CD4-positive, CD25-positive, alpha-beta regulatory T cell (primary cell): ENCODE results near the gene XPOT. TPM values are rescaled to one million over a fixed set of nuclear protein-coding genes. Genes with fewer than 3 reads are reported as not detected.

Source experiments
- ATAC-seq, 2 donors: fragments of 150-1000 bp; cut with Tn5 transposase; one replicate each; pipeline ENCODE4 v1.10.0; 2021; ENCODE audit warnings: low read depth in 2 of 2, moderate number of reproducible peaks in 2 of 2, moderate library complexity in 1 of 2
- DNase-seq, 3 donors: peaks; one replicate each; pipeline versions ENCODE4 v3.0.0 to v3.0.0-alpha.2; 2012 to 2022; ENCODE audit warnings: mixed read lengths in 1 of 3
- H3K27ac ChIP-seq: one replicate; pipeline ENCODE4 v1.7.0; 2013; ENCODE audit warnings: mild to moderate bottlenecking, low read length; ENCODE audit not compliant: insufficient read depth, poor library complexity, severe bottlenecking
- H3K27me3 ChIP-seq: one replicate; pipeline ENCODE4 v1.7.0; 2013; ENCODE audit warnings: low read length; ENCODE audit not compliant: control insufficient read depth, insufficient read depth
- H3K36me3 ChIP-seq: one replicate; pipeline ENCODE4 v1.7.0; 2013; ENCODE audit warnings: mild to moderate bottlenecking, low read length, moderate library complexity; ENCODE audit not compliant: control insufficient read depth, insufficient read depth
- H3K4me1 ChIP-seq: 2 replicates; pipeline ENCODE4 v1.7.0; 2013; ENCODE audit warnings: mild to moderate bottlenecking, low read length; ENCODE audit not compliant: insufficient read depth, control insufficient read depth, poor library complexity, severe bottlenecking
- H3K4me3 ChIP-seq: one replicate; pipeline ENCODE4 v1.7.0; 2013; ENCODE audit warnings: low read depth, mild to moderate bottlenecking, low read length, moderate library complexity
- H3K9me3 ChIP-seq, 2 experiments: 1 replicate in 1 of 2; 2 replicates in 1 of 2; pipeline ENCODE4 v1.7.0; 2013; ENCODE audit warnings: low read length in 2 of 2, mild to moderate bottlenecking in 1 of 2, moderate library complexity in 1 of 2; ENCODE audit not compliant: control insufficient read depth in 2 of 2
- H3K27ac Mint-ChIP-seq, 3 donors: one replicate each; pipeline ENCODE4 v1.8.0; 2020 to 2022; ENCODE audit warnings: mild to moderate bottlenecking in 3 of 3, mixed read lengths in 3 of 3, moderate library complexity in 2 of 3
- H3K27me3 Mint-ChIP-seq: one replicate; pipeline ENCODE4 v1.8.0; 2022; ENCODE audit warnings: mild to moderate bottlenecking, mixed read lengths
- H3K36me3 Mint-ChIP-seq: one replicate; pipeline ENCODE4 v1.8.0; 2020; ENCODE audit warnings: mixed read lengths
- H3K4me1 Mint-ChIP-seq, 4 donors: one replicate each; pipeline ENCODE4 v1.8.0; 2020 to 2022; ENCODE audit warnings: mixed read lengths in 4 of 4, mild to moderate bottlenecking in 1 of 4
- H3K4me3 Mint-ChIP-seq, 4 donors: one replicate each; pipeline ENCODE4 v1.8.0; 2020 to 2022; ENCODE audit warnings: mild to moderate bottlenecking in 4 of 4, mixed read lengths in 4 of 4, moderate library complexity in 3 of 4
- H3K9me3 Mint-ChIP-seq, 7 donors: one replicate each; pipeline ENCODE4 v1.8.0; 2020 to 2022; ENCODE audit warnings: mixed read lengths in 7 of 7, mild to moderate bottlenecking in 3 of 7, moderate library complexity in 2 of 7
- polyA plus RNA-seq, 4 donors: library from polyadenylated mRNA; unstranded; fragments of 300-500 nt; fragmentation: Illumina TruSeq; gene quantifications; one replicate each; pipeline ENCODE4 v1.2.3, GENCODE V29; 2021
- total RNA-seq: library from RNA; stranded (reverse); gene quantifications from one replicate; pipeline ENCODE4 v1.2.3, GENCODE V29; 2022

XPOT gene
- total and polyA plus RNA-seq, 5 donors from 2014 or later, result 27.7 to 59.6 (median 37.0) TPM

GRCh38 chr12:64457032-64457431, 52.8 kb downstream of the XPOT start:
- peak overlapping the region in 3 of 4 donors; percentile 49 to 74 (median 70) for H3K4me3 Mint-ChIP-seq
- no peaks in the 10 kb centered on the region for H3K27me3 Mint-ChIP-seq
- peak overlapping the region; percentile 64 for H3K4me3 ChIP-seq
- H3K27ac Mint-ChIP-seq, result peak overlapping the region; percentile 23 to 87 (median 50)
- H3K36me3 ChIP-seq, result peaks cover 2% of the 10 kb centered on the region
- DNase-seq (peak in 2 of 3 donors; percentile 27 to 40), ATAC-seq (no peak)
- peaks cover 69% of the 10 kb centered on the region for H3K4me1 ChIP-seq
- peaks cover 18% of the 10 kb centered on the region for H3K36me3 Mint-ChIP-seq
- no peaks in the 10 kb centered on the region for H3K9me3 Mint-ChIP-seq
- H3K9me3 ChIP-seq, result no peaks in the 10 kb centered on the region
- H3K27me3 ChIP-seq, result no peaks in the 10 kb centered on the region
- H3K4me1 Mint-ChIP-seq, result peaks cover 41 to 66% (median 53%) of the 10 kb centered on the region in 4 donors
- H3K27ac ChIP-seq, result peak overlapping the region; percentile 83

GRCh38 chr12:64457466-64457865, 53.3 kb downstream of the XPOT start:
- no peak for ATAC-seq
- H3K27ac Mint-ChIP-seq, result peak overlapping the region; percentile 23 to 87 (median 50)

GRCh38 chr12:64457923-64458322, 53.7 kb downstream of the XPOT start:
- H3K27ac ChIP-seq, result peak overlapping the region; percentile 83
- Mint-ChIP-seq H3K9me3 (no peaks in the 10 kb centered on the region), H3K4me1 (peaks cover 41 to 60% (median 52%) of the 10 kb centered on the region in 4 donors), H3K4me3 (peak overlapping the region; percentile 45 to 84 (median 60)), H3K36me3 (peaks cover 18% of the 10 kb centered on the region), H3K27me3 (no peaks in the 10 kb centered on the region), H3K27ac (peak overlapping the region; percentile 23 to 87 (median 50))
- no peaks in the 10 kb centered on the region for H3K27me3 ChIP-seq
- H3K4me3 ChIP-seq, result peak overlapping the region; percentile 64
- no peak for ATAC-seq
- peaks cover 66% of the 10 kb centered on the region for H3K4me1 ChIP-seq
- no peak for DNase-seq
- H3K9me3 ChIP-seq, result no peaks in the 10 kb centered on the region
- peaks cover 2% of the 10 kb centered on the region for H3K36me3 ChIP-seq

More at GRCh38 chr12:64457466-64457865, 53.3 kb downstream of the XPOT start:
- Histone ChIP-seq H3K9me3 (no peaks in the 10 kb centered on the region), H3K4me1 (peaks cover 69% of the 10 kb centered on the region), H3K36me3 (peaks cover 2% of the 10 kb centered on the region), H3K27ac (peak overlapping the region; percentile 83), H3K4me3 (peak overlapping the region; percentile 64), H3K27me3 (no peaks in the 10 kb centered on the region)
- H3K36me3 Mint-ChIP-seq, result peaks cover 18% of the 10 kb centered on the region
- DNase-seq, result no peak
- H3K4me1 Mint-ChIP-seq, result peaks cover 41 to 65% (median 54%) of the 10 kb centered on the region in 4 donors
- no peaks in the 10 kb centered on the region for H3K27me3 Mint-ChIP-seq
- H3K9me3 Mint-ChIP-seq, result no peaks in the 10 kb centered on the region
- H3K4me3 Mint-ChIP-seq, result peak overlapping the region in 3 of 4 donors; percentile 49 to 74 (median 70)

- Mint-ChIP-seq H3K27ac (peak overlapping the region; percentile 94 to 98 (median 98)), H3K4me3 (peak overlapping the region; percentile 84 to 92 (median 90)), H3K4me1 (peaks cover 34 to 51% (median 45%) of the 10 kb centered on the region in 4 donors), H3K27me3 (no peaks in the 10 kb centered on the region), H3K9me3 (no peaks in the 10 kb centered on the region), H3K36me3 (peaks cover 18% of the 10 kb centered on the region)
- peak overlapping the region; percentile 83 for H3K27ac ChIP-seq
- H3K36me3 ChIP-seq, result peaks cover 6% of the 10 kb centered on the region
- no peaks in the 10 kb centered on the region for H3K9me3 ChIP-seq
- peak; percentile 43 to 44 for ATAC-seq
- peak overlapping the region; percentile 92 for H3K4me3 ChIP-seq
- no peaks in the 10 kb centered on the region for H3K27me3 ChIP-seq
- peak in 2 of 3 donors; percentile 42 to 51 for DNase-seq
- H3K4me1 ChIP-seq, result peaks cover 52% of the 10 kb centered on the region
Observed at GRCh38 chr12:64459394-64459891, 55.3 kb downstream of the XPOT start.

GRCh38 chr12:64461634-64462414, 57.6 kb downstream of the XPOT start:
- Histone ChIP-seq H3K4me1 (peaks cover 31% of the 10 kb centered on the region), H3K9me3 (no peaks in the 10 kb centered on the region), H3K36me3 (peaks cover 26% of the 10 kb centered on the region), H3K27ac (no peak overlapping the region), H3K27me3 (no peaks in the 10 kb centered on the region), H3K4me3 (no peak overlapping the region)
- H3K9me3 Mint-ChIP-seq, result no peaks in the 10 kb centered on the region
- no peaks in the 10 kb centered on the region for H3K27me3 Mint-ChIP-seq
- peaks cover 24 to 40% (median 32%) of the 10 kb centered on the region in 4 donors for H3K4me1 Mint-ChIP-seq
- no peak for DNase-seq
- no peak overlapping the region for H3K4me3 Mint-ChIP-seq
- no peak overlapping the region for H3K27ac Mint-ChIP-seq
- no peak for ATAC-seq
- peaks cover 24% of the 10 kb centered on the region for H3K36me3 Mint-ChIP-seq

GRCh38 chr12:64466178-64466577, 62.0 kb downstream of the XPOT start:
- Mint-ChIP-seq H3K9me3 (no peaks in the 10 kb centered on the region), H3K4me1 (peaks cover 3 to 14% (median 7%) of the 10 kb centered on the region in 4 donors), H3K27ac (no peak overlapping the region), H3K4me3 (no peak overlapping the region), H3K27me3 (no peaks in the 10 kb centered on the region), H3K36me3 (peaks cover 34% of the 10 kb centered on the region)
- Histone ChIP-seq H3K9me3 (no peaks in the 10 kb centered on the region), H3K36me3 (peaks cover 62% of the 10 kb centered on the region), H3K27ac (no peak overlapping the region), H3K27me3 (no peaks in the 10 kb centered on the region), H3K4me1 (no peaks in the 10 kb centered on the region), H3K4me3 (no peak overlapping the region)
- no peak for ATAC-seq
- no peak for DNase-seq

GRCh38 chr12:64468966-64469365, 64.8 kb downstream of the XPOT start:
- Histone ChIP-seq H3K4me3 (no peak overlapping the region), H3K27me3 (no peaks in the 10 kb centered on the region), H3K4me1 (no peaks in the 10 kb centered on the region), H3K36me3 (peaks cover 84% of the 10 kb centered on the region), H3K27ac (no peak overlapping the region), H3K9me3 (no peaks in the 10 kb centered on the region)
- peaks cover 0 to 1% (median 0%) of the 10 kb centered on the region in 7 donors for H3K9me3 Mint-ChIP-seq
- DNase-seq, result no peak
- H3K36me3 Mint-ChIP-seq, result peaks cover 41% of the 10 kb centered on the region
- H3K27ac Mint-ChIP-seq, result peak overlapping the region in 2 of 3 donors; percentile 11 to 13
- no peaks in the 10 kb centered on the region for H3K27me3 Mint-ChIP-seq
- H3K4me1 Mint-ChIP-seq, result peaks cover 3 to 14% (median 7%) of the 10 kb centered on the region in 4 donors
- no peak overlapping the region for H3K4me3 Mint-ChIP-seq
- ATAC-seq, result no peak
